ENCODE results near the gene FMN2.

Gene FMN2

GRCh38 chr1:240278082-240278481 is 186.4 kb downstream of the FMN2 start:
- Histone ChIP-seq H3K27ac (replicated peaks) (no peak overlapping the region), H3K27me3 (ENCODE audit: insufficient read depth, poor library complexity, severe bottlenecking) (no peaks in the 10 kb centered on the region), H3K4me3 (replicated peaks; ENCODE audit: insufficient read depth, low read length) (no peak overlapping the region)
- TF ChIP-seq SPI1 (IDR thresholded peaks at IDR 0.05; ENCODE audit: borderline replicate concordance, low read depth): no peak
- no peak for DNase-seq (ENCODE audit: low read depth in 1 of 2, low spot score in 1 of 2)

- H3K27ac ChIP-seq (replicated peaks): no peak overlapping the region
- H3K27me3 ChIP-seq (ENCODE audit: insufficient read depth, poor library complexity, severe bottlenecking): no peaks in the 10 kb centered on the region
- no peak for DNase-seq (ENCODE audit: low read depth in 1 of 2, low spot score in 1 of 2)
- no peak overlapping the region for H3K4me3 ChIP-seq (replicated peaks; ENCODE audit: insufficient read depth, low read length)
- no peak for TF ChIP-seq SPI1 (IDR thresholded peaks at IDR 0.05; ENCODE audit: borderline replicate concordance, low read depth)
- TF ChIP-seq REST (IDR thresholded peaks at IDR 0.05; ENCODE audit: insufficient replicate concordance, low read depth): no peak
- TF ChIP-seq GABPA (IDR thresholded peaks at IDR 0.05; ENCODE audit: low read depth): no peak
- TF ChIP-seq POLR2AphosphoS5 (IDR thresholded peaks at IDR 0.05; ENCODE audit: low read depth): no peak
- no peak for TF ChIP-seq CTCF (IDR thresholded peaks at IDR 0.05; ENCODE audit: insufficient read depth, low read length)
These were observed 189.1 kb downstream of the FMN2 start for GRCh38 chr1:240280560-240281322.

- no peak for DNase-seq (ENCODE audit: low read depth in 1 of 2, low spot score in 1 of 2)
- no peak for TF ChIP-seq CTCF (IDR thresholded peaks at IDR 0.05; ENCODE audit: insufficient read depth, low read length)
- TF ChIP-seq REST (IDR thresholded peaks at IDR 0.05; ENCODE audit: insufficient replicate concordance, low read depth): no peak
- TF ChIP-seq POLR2AphosphoS5 (IDR thresholded peaks at IDR 0.05; ENCODE audit: low read depth): no peak
- no peak for TF ChIP-seq GABPA (IDR thresholded peaks at IDR 0.05; ENCODE audit: low read depth)
- TF ChIP-seq SPI1 (IDR thresholded peaks at IDR 0.05; ENCODE audit: borderline replicate concordance, low read depth): no peak
- no peaks in the 10 kb centered on the region for H3K27me3 ChIP-seq (ENCODE audit: insufficient read depth, poor library complexity, severe bottlenecking)
- no peak overlapping the region for H3K27ac ChIP-seq (replicated peaks)
- H3K4me3 ChIP-seq (replicated peaks; ENCODE audit: insufficient read depth, low read length): no peak overlapping the region
These were observed 190.6 kb downstream of the FMN2 start for GRCh38 chr1:240282061-240282830.

- no peak for DNase-seq (ENCODE audit: low read depth in 1 of 2, low spot score in 1 of 2)
- Histone ChIP-seq H3K27ac (replicated peaks) (no peak overlapping the region), H3K4me3 (replicated peaks; ENCODE audit: insufficient read depth, low read length) (no peak overlapping the region), H3K27me3 (ENCODE audit: insufficient read depth, poor library complexity, severe bottlenecking) (no peaks in the 10 kb centered on the region)
- TF ChIP-seq POLR2AphosphoS5 (IDR thresholded peaks at IDR 0.05; ENCODE audit: low read depth): no peak
- TF ChIP-seq SPI1 (IDR thresholded peaks at IDR 0.05; ENCODE audit: borderline replicate concordance, low read depth): no peak
- TF ChIP-seq GABPA (IDR thresholded peaks at IDR 0.05; ENCODE audit: low read depth): no peak
- no peak for TF ChIP-seq REST (IDR thresholded peaks at IDR 0.05; ENCODE audit: insufficient replicate concordance, low read depth)
- no peak for TF ChIP-seq CTCF (IDR thresholded peaks at IDR 0.05; ENCODE audit: insufficient read depth, low read length)
These were observed 193.2 kb downstream of the FMN2 start for GRCh38 chr1:240284656-240285414.
